ENCODE measurements around the gene FOXP1.

GRCh38 chr3:71402280-71402679 is 181.2 kb downstream of the FOXP1 start:
- no peak for TF ChIP-seq CTCF (IDR thresholded peaks at IDR 0.05)
- no peak for TF ChIP-seq POLR2A (IDR thresholded peaks at IDR 0.05)
- no peak for TF ChIP-seq POLR2AphosphoS5 (IDR thresholded peaks at IDR 0.05; ENCODE audit: insufficient read depth in 1 of 2, low read depth in 1 of 2)
